Left ventricle myocardium inferior (tissue), 1 donor: Measurements from ENCODE around the gene GTSE1. TPM values are rescaled to one million over a fixed set of nuclear protein-coding genes. Genes with fewer than 3 reads are reported as not detected.

Experiments used
- DNase-seq: peaks from one replicate; pipeline ENCODE4 v3.0.0-alpha.2; 2020
- H3K27ac ChIP-seq: fragments of 200-600 bp; replicated peaks from 2 replicates; pipeline ENCODE4 v1.8.0; 2021
- H3K27me3 ChIP-seq: fragments of 200-600 bp; 2 replicates; pipeline ENCODE4 v1.8.0; 2021; ENCODE audit warnings: low read depth
- H3K36me3 ChIP-seq: fragments of 200-600 bp; 2 replicates; pipeline ENCODE4 v1.8.0; 2021
- H3K4me1 ChIP-seq: fragments of 200-600 bp; 2 replicates; pipeline ENCODE4 v1.8.0; 2021
- H3K4me3 ChIP-seq: fragments of 200-600 bp; 2 replicates; pipeline ENCODE4 v1.8.0; 2021; ENCODE audit warnings: mild to moderate bottlenecking, moderate library complexity
- H3K9me3 ChIP-seq: fragments of 200-600 bp; replicated peaks from 2 replicates; pipeline ENCODE4 v1.8.0; 2021
- CTCF ChIP-seq: fragments of 200-600 bp; IDR thresholded peaks from 2 replicates; pipeline ENCODE4 v1.8.0; 2021; ENCODE audit warnings: antibody characterized with exemption, mild to moderate bottlenecking, borderline replicate concordance
- intact Hi-C: fragments of 100-400 bp; cut with micrococcal nuclease; formaldehyde crosslinking; loops from one replicate; pipeline ENCODE4 v1.11.0; 2022
- total RNA-seq: library from RNA; stranded (reverse); fragmentation: NEBNext Ultra II Directional; extraction: Animal tissue kit (Norgen Biotek cat#: 25700); gene quantifications from one replicate; pipeline ENCODE4 v1.2.1, GENCODE V29; 2021
- donor health status: DM: no; HTN: yes; CAD: no; lungs with severe emphysema.

Gene GTSE1
- total RNA-seq, 1 donor from 2014 or later, result 0.25 TPM

- no peak for DNase-seq
- H3K27ac ChIP-seq, result no peak overlapping the region
- H3K4me1 ChIP-seq, result peaks cover under 1% of the 10 kb centered on the region
- H3K9me3 ChIP-seq, result peaks cover 12% of the 10 kb centered on the region
- peaks cover 14% of the 10 kb centered on the region for H3K27me3 ChIP-seq
- no peak overlapping the region for H3K4me3 ChIP-seq
- TF ChIP-seq CTCF, result no peak
- intact Hi-C loops, result no loop called here
- no peaks in the 10 kb centered on the region for H3K36me3 ChIP-seq
Observed at GRCh38 chr22:46371623-46372226, 75.1 kb downstream of the GTSE1 start.

GRCh38 chr22:46372686-46373085 is 76.0 kb downstream of the GTSE1 start:
- H3K36me3 ChIP-seq, result no peaks in the 10 kb centered on the region
- H3K9me3 ChIP-seq, result peaks cover 13% of the 10 kb centered on the region
- H3K4me1 ChIP-seq, result peaks cover 10% of the 10 kb centered on the region
- no peak overlapping the region for H3K4me3 ChIP-seq
- no peak overlapping the region for H3K27ac ChIP-seq
- peaks cover 4% of the 10 kb centered on the region for H3K27me3 ChIP-seq
- no peak for TF ChIP-seq CTCF
- intact Hi-C loops, result no loop called here
- no peak for DNase-seq

GRCh38 chr22:46373159-46373558 is 76.5 kb downstream of the GTSE1 start:
- no peaks in the 10 kb centered on the region for H3K36me3 ChIP-seq
- intact Hi-C loops, result no loop called here
- no peak overlapping the region for H3K4me3 ChIP-seq
- peaks cover 13% of the 10 kb centered on the region for H3K9me3 ChIP-seq
- H3K27me3 ChIP-seq, result no peaks in the 10 kb centered on the region
- no peak for DNase-seq
- no peak overlapping the region for H3K27ac ChIP-seq
- no peak for TF ChIP-seq CTCF
- peaks cover 12% of the 10 kb centered on the region for H3K4me1 ChIP-seq

- Histone ChIP-seq H3K4me1 (peaks cover 12% of the 10 kb centered on the region), H3K27me3 (no peaks in the 10 kb centered on the region), H3K9me3 (peaks cover 13% of the 10 kb centered on the region), H3K27ac (no peak overlapping the region), H3K36me3 (no peaks in the 10 kb centered on the region), H3K4me3 (no peak overlapping the region)
- DNase-seq, result no peak
- intact Hi-C loops, result no loop called here
- TF ChIP-seq CTCF, result no peak
Observed at GRCh38 chr22:46373921-46374662, 77.4 kb downstream of the GTSE1 start.

- Histone ChIP-seq H3K36me3 (no peaks in the 10 kb centered on the region), H3K27me3 (no peaks in the 10 kb centered on the region), H3K9me3 (peaks cover 13% of the 10 kb centered on the region), H3K27ac (no peak overlapping the region), H3K4me1 (peaks cover 12% of the 10 kb centered on the region), H3K4me3 (no peak overlapping the region)
- intact Hi-C loops, result no loop called here
- TF ChIP-seq CTCF, result no peak
- no peak for DNase-seq
Observed at GRCh38 chr22:46374663-46375474, 78.2 kb downstream of the GTSE1 start.
